SK-N-SH (cell line): ENCODE data around the gene NRIP3. TPM values are rescaled to one million over a fixed set of nuclear protein-coding genes. Genes with fewer than 3 reads are reported as not detected.

Experiments used
- CTCF ChIA-PET: fragments of 300-600, 350-600 bp; formaldehyde crosslinking; extraction: SDS; loops from one replicate; lab custom pipeline; 2021; lab: Yijun Ruan, JAX
- POLR2A ChIA-PET: fragments of 350-600 bp; sonication (Branson Sonifier 250); formaldehyde crosslinking; extraction: SDS; loops from one replicate; lab custom pipeline; 2020; ENCODE audit warnings: antibody characterized with exemption, inconsistent platforms; lab: Yijun Ruan, JAX
- DNase-seq: peaks from one replicate; pipeline ENCODE4 v3.0.0; 2012
- H2AFZ ChIP-seq: fragments of 200-600 bp; sonication (generic); 2 replicates; pipeline ENCODE4 v1.8.1; 2016; ENCODE audit warnings: antibody characterized with exemption, mild to moderate bottlenecking, low read depth
- H3F3A ChIP-seq: fragments of 200-600 bp; sonication (generic); replicated peaks from 2 replicates; pipeline ENCODE3; 2016; ENCODE audit warnings: antibody characterized with exemption, mild to moderate bottlenecking; ENCODE audit not compliant: insufficient read depth
- H3K27ac ChIP-seq, 2 experiments: fragments of 200-500 bp in 1 of 2; fragments of 200-600 bp in 1 of 2; sonication (Bioruptor generic) in 1 of 2; sonication (generic), shearing (Covaris generic) in 1 of 2; 2 replicates each; pipeline versions ENCODE4 v1.5.1 to v1.6.1; 2014 to 2016; ENCODE audit warnings: low read depth in 2 of 2, inconsistent platforms in 1 of 2, low read length in 1 of 2, mild to moderate bottlenecking in 1 of 2, mixed read lengths in 1 of 2
- H3K27me3 ChIP-seq: fragments of 200-600 bp; sonication (generic), shearing (Covaris generic); 2 replicates; pipeline ENCODE4 v1.6.1; 2016; ENCODE audit warnings: mixed run types; ENCODE audit not compliant: insufficient read depth
- H3K36me3 ChIP-seq, 2 experiments: fragments of 200-500 bp in 1 of 2; fragments of 200-600 bp in 1 of 2; sonication (Bioruptor generic) in 1 of 2; sonication (generic) in 1 of 2; replicated peaks in 1 of 2; 2 replicates each; pipeline versions ENCODE3 to v1.5.1; 2014 to 2016; ENCODE audit warnings: low read length in 1 of 2, mild to moderate bottlenecking in 1 of 2; ENCODE audit not compliant: insufficient read depth in 2 of 2, control insufficient read depth in 1 of 2
- H3K4me1 ChIP-seq, 2 experiments: fragments of 200-500 bp in 1 of 2; fragments of 200-600 bp in 1 of 2; sonication (Bioruptor generic) in 1 of 2; sonication (generic), shearing (Covaris generic) in 1 of 2; 2 replicates each; pipeline versions ENCODE4 v1.5.1 to v1.6.1; 2014 to 2016; ENCODE audit warnings: low read depth in 1 of 2, low read length in 1 of 2, mixed run types in 1 of 2; ENCODE audit not compliant: insufficient read depth in 2 of 2, control insufficient read depth in 1 of 2
- H3K4me2 ChIP-seq: fragments of 200-600 bp; sonication (generic), shearing (Covaris generic); 2 replicates; pipeline ENCODE4 v1.6.1; 2017; ENCODE audit warnings: mixed run types
- H3K4me3 ChIP-seq, 2 experiments: fragments of 200-500 bp in 1 of 2; fragments of 200-600 bp in 1 of 2; sonication (Bioruptor generic) in 1 of 2; sonication (generic), shearing (Covaris generic) in 1 of 2; 2 replicates each; pipeline versions ENCODE4 v1.5.1 to v1.8.1; 2014 to 2016; ENCODE audit warnings: low read depth in 2 of 2, inconsistent platforms in 1 of 2, low read length in 1 of 2, mild to moderate bottlenecking in 1 of 2, mixed read lengths in 1 of 2, moderate library complexity in 1 of 2
- H3K79me2 ChIP-seq: fragments of 200-600 bp; sonication (generic); 2 replicates; pipeline ENCODE4 v1.8.1; 2017; ENCODE audit warnings: mild to moderate bottlenecking; ENCODE audit not compliant: insufficient read depth
- H3K9ac ChIP-seq: fragments of 200-600 bp; sonication (generic); 2 replicates; pipeline ENCODE4 v1.6.1; 2017; ENCODE audit warnings: mixed run types
- H3K9me2 ChIP-seq: fragments of 200-600 bp; sonication (generic); 2 replicates; pipeline ENCODE4 v1.6.1; 2017; ENCODE audit warnings: mixed run types
- H3K9me3 ChIP-seq: fragments of 200-600 bp; sonication (generic); 2 replicates; pipeline ENCODE4 v1.6.1; 2017; ENCODE audit warnings: mixed run types, mild to moderate bottlenecking, moderate library complexity
- H4K20me1 ChIP-seq: fragments of 200-600 bp; sonication (generic); 2 replicates; pipeline ENCODE4 v1.6.1; 2017; ENCODE audit warnings: mild to moderate bottlenecking, mixed run types; ENCODE audit not compliant: insufficient read depth
- CHD2 ChIP-seq: fragments of 150-350 bp; IDR thresholded peaks from 2 replicates; pipeline ENCODE4 v1.6.1; 2018; ENCODE audit warnings: low read length; ENCODE audit not compliant: partially characterized antibody
- FOXM1 ChIP-seq: IDR thresholded peaks from 2 replicates; pipeline ENCODE4 v1.4.0; 2012; ENCODE audit warnings: low read depth, mild to moderate bottlenecking
- GABPA ChIP-seq: IDR thresholded peaks from 2 replicates; pipeline ENCODE4 v1.4.0; 2012; ENCODE audit warnings: low read depth, mild to moderate bottlenecking
- GATA2 ChIP-seq: sonication (generic); formaldehyde crosslinking; IDR thresholded peaks from 2 replicates; pipeline ENCODE4 v1.5.0; 2020; ENCODE audit warnings: mild to moderate bottlenecking, missing genetic modification reagents
- JUND ChIP-seq: IDR thresholded peaks from 2 replicates; pipeline ENCODE4 v1.4.0; 2012
- MAX ChIP-seq: IDR thresholded peaks from 2 replicates; pipeline ENCODE4 v1.4.0; 2012; ENCODE audit warnings: low read depth
- MEF2A ChIP-seq: IDR thresholded peaks from 2 replicates; pipeline ENCODE4 v1.4.0; 2012; ENCODE audit warnings: low read depth, borderline replicate concordance
- RCOR1 ChIP-seq: fragments of 150-350 bp; IDR thresholded peaks from 2 replicates; pipeline ENCODE4 v1.6.1; 2017; ENCODE audit warnings: antibody characterized with exemption, low read length
- RFX5 ChIP-seq: IDR thresholded peaks from 2 replicates; pipeline ENCODE4 v1.6.1; 2012; ENCODE audit warnings: mild to moderate bottlenecking, improper control_type of control experiment, low read length
- SIN3A ChIP-seq: IDR thresholded peaks from 2 replicates; pipeline ENCODE4 v1.6.1; 2012; ENCODE audit warnings: low read depth, mild to moderate bottlenecking, low read length, moderate library complexity, borderline replicate concordance
- YY1 ChIP-seq: IDR thresholded peaks from 2 replicates; pipeline ENCODE4 v1.4.0; 2012; ENCODE audit warnings: low read depth, mild to moderate bottlenecking
- WGBS: methylation state at CpG from one replicate; pipeline ENCODE4 v1.1.6; 2017; ENCODE audit warnings: low lambda C conversion rate; 5-methylcytosine and 5-hydroxymethylcytosine counted together
- polyA plus RNA-seq, 3 experiments: library from polyadenylated mRNA; depleted of rRNA; stranded (reverse); fragments of >200 nt; gene quantifications; 2 replicates each; pipeline ENCODE4 v1.2.3, GENCODE V29; 2012
- TF ChIP-seq, protein P1 (sequence below): fragments of 200-600 bp; sonication (generic); IDR thresholded peaks from 2 replicates; pipeline ENCODE4 v1.6.1; 2017; ENCODE audit warnings: antibody characterized with exemption, mild to moderate bottlenecking, moderate library complexity
- TF ChIP-seq, protein P2 (sequence below): IDR thresholded peaks from 2 replicates; pipeline ENCODE4 v1.4.0; 2012; ENCODE audit warnings: low read depth, borderline replicate concordance
- TF ChIP-seq, protein P3 (sequence below): IDR thresholded peaks from 2 replicates; pipeline ENCODE4 v1.6.1; 2012; ENCODE audit warnings: mild to moderate bottlenecking, low read depth, low read length, moderate library complexity

Gene NRIP3
- polyA plus RNA-seq, 1 of the 3 experiments (the other 2 are of a cell fraction): 2.1 TPM

- peaks cover 22 to 28% of the 10 kb centered on the region in 2 experiments for H3K36me3 ChIP-seq
- no peak overlapping the region for H3K27ac ChIP-seq
- TF ChIP-seq, protein P1, sequence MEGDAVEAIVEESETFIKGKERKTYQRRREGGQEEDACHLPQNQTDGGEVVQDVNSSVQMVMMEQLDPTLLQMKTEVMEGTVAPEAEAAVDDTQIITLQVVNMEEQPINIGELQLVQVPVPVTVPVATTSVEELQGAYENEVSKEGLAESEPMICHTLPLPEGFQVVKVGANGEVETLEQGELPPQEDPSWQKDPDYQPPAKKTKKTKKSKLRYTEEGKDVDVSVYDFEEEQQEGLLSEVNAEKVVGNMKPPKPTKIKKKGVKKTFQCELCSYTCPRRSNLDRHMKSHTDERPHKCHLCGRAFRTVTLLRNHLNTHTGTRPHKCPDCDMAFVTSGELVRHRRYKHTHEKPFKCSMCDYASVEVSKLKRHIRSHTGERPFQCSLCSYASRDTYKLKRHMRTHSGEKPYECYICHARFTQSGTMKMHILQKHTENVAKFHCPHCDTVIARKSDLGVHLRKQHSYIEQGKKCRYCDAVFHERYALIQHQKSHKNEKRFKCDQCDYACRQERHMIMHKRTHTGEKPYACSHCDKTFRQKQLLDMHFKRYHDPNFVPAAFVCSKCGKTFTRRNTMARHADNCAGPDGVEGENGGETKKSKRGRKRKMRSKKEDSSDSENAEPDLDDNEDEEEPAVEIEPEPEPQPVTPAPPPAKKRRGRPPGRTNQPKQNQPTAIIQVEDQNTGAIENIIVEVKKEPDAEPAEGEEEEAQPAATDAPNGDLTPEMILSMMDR: no peak
- TF ChIP-seq, protein P2, sequence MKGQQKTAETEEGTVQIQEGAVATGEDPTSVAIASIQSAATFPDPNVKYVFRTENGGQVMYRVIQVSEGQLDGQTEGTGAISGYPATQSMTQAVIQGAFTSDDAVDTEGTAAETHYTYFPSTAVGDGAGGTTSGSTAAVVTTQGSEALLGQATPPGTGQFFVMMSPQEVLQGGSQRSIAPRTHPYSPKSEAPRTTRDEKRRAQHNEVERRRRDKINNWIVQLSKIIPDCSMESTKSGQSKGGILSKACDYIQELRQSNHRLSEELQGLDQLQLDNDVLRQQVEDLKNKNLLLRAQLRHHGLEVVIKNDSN: no peak
- TF ChIP-seq MAX (no peak), YY1 (no peak), FOXM1 (no peak), RCOR1 (no peak), CHD2 (no peak), JUND (no peak), RFX5 (no peak), SIN3A (no peak)
- H3K4me2 ChIP-seq: no peak overlapping the region
- H2AFZ ChIP-seq: no peak overlapping the region
- ChIA-PET CTCF (interaction anchor here (1.6 kb wide), 1 partner anchor 43 kb away, joined by 5 read pairs; no protein-coding TSS in a partner anchor), POLR2A (no interaction called here)
- peaks cover 5% of the 10 kb centered on the region for H3F3A ChIP-seq
- H3K4me3 ChIP-seq: no peak overlapping the region
- no peaks in the 10 kb centered on the region for H3K9me2 ChIP-seq
- H3K27me3 ChIP-seq: no peaks in the 10 kb centered on the region
- H3K4me1 ChIP-seq: peaks cover 0 to 10% of the 10 kb centered on the region in 2 experiments; a peak in 1 of 4 replicates
- no peak overlapping the region for H3K9ac ChIP-seq
- peaks cover 48% of the 10 kb centered on the region for H3K79me2 ChIP-seq
- 87% methylated on average over 4 of the region's 4 CpGs for WGBS
- H4K20me1 ChIP-seq: no peaks in the 10 kb centered on the region
- no peaks in the 10 kb centered on the region for H3K9me3 ChIP-seq
- no peak for DNase-seq
These were observed 46.9 kb downstream of the NRIP3 start for GRCh38 chr11:8956860-8957259.

GRCh38 chr11:8948886-8949285 is 54.9 kb downstream of the NRIP3 start:
- Histone ChIP-seq H3K4me2 (no peak overlapping the region), H3K9ac (no peak overlapping the region)
- no peak for DNase-seq
- CTCF ChIA-PET: interaction anchor here (0.7 to 3.0 kb wide), 4 partner anchors 11 to 168 kb away, joined by 3 to 17 read pairs (median 3); no protein-coding TSS in a partner anchor
- TF ChIP-seq, protein P1: no peak
- TF ChIP-seq, protein P3, sequence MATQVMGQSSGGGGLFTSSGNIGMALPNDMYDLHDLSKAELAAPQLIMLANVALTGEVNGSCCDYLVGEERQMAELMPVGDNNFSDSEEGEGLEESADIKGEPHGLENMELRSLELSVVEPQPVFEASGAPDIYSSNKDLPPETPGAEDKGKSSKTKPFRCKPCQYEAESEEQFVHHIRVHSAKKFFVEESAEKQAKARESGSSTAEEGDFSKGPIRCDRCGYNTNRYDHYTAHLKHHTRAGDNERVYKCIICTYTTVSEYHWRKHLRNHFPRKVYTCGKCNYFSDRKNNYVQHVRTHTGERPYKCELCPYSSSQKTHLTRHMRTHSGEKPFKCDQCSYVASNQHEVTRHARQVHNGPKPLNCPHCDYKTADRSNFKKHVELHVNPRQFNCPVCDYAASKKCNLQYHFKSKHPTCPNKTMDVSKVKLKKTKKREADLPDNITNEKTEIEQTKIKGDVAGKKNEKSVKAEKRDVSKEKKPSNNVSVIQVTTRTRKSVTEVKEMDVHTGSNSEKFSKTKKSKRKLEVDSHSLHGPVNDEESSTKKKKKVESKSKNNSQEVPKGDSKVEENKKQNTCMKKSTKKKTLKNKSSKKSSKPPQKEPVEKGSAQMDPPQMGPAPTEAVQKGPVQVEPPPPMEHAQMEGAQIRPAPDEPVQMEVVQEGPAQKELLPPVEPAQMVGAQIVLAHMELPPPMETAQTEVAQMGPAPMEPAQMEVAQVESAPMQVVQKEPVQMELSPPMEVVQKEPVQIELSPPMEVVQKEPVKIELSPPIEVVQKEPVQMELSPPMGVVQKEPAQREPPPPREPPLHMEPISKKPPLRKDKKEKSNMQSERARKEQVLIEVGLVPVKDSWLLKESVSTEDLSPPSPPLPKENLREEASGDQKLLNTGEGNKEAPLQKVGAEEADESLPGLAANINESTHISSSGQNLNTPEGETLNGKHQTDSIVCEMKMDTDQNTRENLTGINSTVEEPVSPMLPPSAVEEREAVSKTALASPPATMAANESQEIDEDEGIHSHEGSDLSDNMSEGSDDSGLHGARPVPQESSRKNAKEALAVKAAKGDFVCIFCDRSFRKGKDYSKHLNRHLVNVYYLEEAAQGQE: no peak
- TF ChIP-seq MAX (no peak), GATA2 (CRISPR knock-in tag) (no peak), GABPA (no peak), MEF2A (no peak)
- TF ChIP-seq, all 33 proteins: peak for 0
- Histone ChIP-seq H3K4me3 (no peak overlapping the region), H3K36me3 (peaks cover 34 to 53% of the 10 kb centered on the region in 2 experiments), H3K79me2 (no peaks in the 10 kb centered on the region), H3K4me1 (no peaks in the 10 kb centered on the region), H4K20me1 (no peaks in the 10 kb centered on the region), H3F3A (no peaks in the 10 kb centered on the region), H3K9me3 (no peaks in the 10 kb centered on the region), H2AFZ (no peak overlapping the region), H3K9me2 (no peaks in the 10 kb centered on the region), H3K27me3 (no peaks in the 10 kb centered on the region), H3K27ac (no peak overlapping the region; a peak in 1 of 4 replicates)
- 91% methylated on average over 3 of the region's 3 CpGs for WGBS
- POLR2A ChIA-PET: no interaction called here
